ENCODE results near the gene AGAP3.

The AGAP3 gene

DNA sequence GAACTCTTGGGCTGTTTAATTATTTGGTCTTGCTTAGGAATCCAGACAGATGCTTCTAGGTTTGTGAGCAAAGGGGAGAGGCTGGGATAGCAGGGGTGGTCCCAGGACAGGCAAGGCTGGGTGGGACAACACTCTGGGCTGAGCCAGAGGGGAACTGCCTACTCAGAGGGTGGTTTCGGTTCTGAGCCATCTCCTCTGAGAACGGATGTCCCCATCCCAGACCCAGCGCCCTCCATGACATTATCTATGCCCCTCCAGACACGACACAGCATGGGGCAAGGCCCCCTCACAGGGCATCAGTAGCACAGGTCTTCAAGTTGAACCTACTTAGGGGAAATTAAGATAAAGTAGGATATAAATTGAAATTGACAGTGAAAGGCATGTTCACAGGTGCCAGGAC is 93.7 kb downstream of the AGAP3 start:
- Histone ChIP-seq H2AFZ (ENCODE audit: low read depth, low read length) (no peak overlapping the region), H3K36me3 (ENCODE audit: insufficient read depth, low read length) (no peaks in the 10 kb centered on the region), H3K9me3 (ENCODE audit: insufficient read depth, low read length, severe bottlenecking) (no peaks in the 10 kb centered on the region), H3K9ac (ENCODE audit: low read depth, low read length) (no peak overlapping the region), H3K4me3 (ENCODE audit: low read depth in 1 of 2, low read length in 2 of 2) (no peak overlapping the region), H4K20me1 (ENCODE audit: insufficient read depth, low read length) (0 out of 2 replicates have a peak, but pooled peaks cover 6% of the 10 kb centered on the region), H3K27ac (ENCODE audit: low read length) (no peak overlapping the region), H3K27me3 (ENCODE audit: insufficient read depth, low read length, poor library complexity) (peaks cover 16% of the 10 kb centered on the region), H3K4me1 (ENCODE audit: insufficient read depth, low read length) (no peaks in the 10 kb centered on the region), H3K79me2 (ENCODE audit: insufficient read depth, low read length) (no peaks in the 10 kb centered on the region), H3K4me2 (ENCODE audit: insufficient read depth, low read length) (no peak overlapping the region)
- DNase-seq = no peak
- TF ChIP-seq, protein P1, sequence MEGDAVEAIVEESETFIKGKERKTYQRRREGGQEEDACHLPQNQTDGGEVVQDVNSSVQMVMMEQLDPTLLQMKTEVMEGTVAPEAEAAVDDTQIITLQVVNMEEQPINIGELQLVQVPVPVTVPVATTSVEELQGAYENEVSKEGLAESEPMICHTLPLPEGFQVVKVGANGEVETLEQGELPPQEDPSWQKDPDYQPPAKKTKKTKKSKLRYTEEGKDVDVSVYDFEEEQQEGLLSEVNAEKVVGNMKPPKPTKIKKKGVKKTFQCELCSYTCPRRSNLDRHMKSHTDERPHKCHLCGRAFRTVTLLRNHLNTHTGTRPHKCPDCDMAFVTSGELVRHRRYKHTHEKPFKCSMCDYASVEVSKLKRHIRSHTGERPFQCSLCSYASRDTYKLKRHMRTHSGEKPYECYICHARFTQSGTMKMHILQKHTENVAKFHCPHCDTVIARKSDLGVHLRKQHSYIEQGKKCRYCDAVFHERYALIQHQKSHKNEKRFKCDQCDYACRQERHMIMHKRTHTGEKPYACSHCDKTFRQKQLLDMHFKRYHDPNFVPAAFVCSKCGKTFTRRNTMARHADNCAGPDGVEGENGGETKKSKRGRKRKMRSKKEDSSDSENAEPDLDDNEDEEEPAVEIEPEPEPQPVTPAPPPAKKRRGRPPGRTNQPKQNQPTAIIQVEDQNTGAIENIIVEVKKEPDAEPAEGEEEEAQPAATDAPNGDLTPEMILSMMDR (IDR thresholded peaks at IDR 0.05; ENCODE audit: borderline replicate concordance, extremely low read depth, low read length, poor library complexity, severe bottlenecking) = no peak
- TF ChIP-seq EZH2 (IDR thresholded peaks at IDR 0.05; ENCODE audit: borderline replicate concordance, low read depth, low read length, severe bottlenecking) = no peak
- ATAC-seq (ENCODE audit: insufficient read depth, low read depth) = no peak

DNA sequence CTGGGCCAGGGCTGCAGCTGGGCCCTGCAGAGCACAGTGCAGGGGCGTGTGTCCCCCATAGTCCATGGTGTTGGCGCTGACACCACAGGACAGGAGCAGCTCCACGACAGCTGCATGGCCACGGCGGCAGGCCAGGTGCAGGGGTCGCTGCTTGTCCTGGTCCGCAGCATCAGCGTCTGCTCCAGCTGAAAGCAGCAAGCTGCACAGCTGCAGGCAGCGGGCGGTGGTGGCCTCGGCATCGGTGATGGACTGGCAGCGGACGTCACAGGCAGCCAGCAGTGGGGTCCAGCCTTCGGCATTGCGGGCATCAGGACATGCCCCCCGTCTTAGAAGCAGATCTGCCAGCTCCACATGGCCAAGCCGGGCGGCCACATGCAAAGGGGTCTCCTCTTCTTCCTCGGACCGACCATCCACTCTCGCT is 94.7 kb downstream of the AGAP3 start:
- H3K9ac ChIP-seq (ENCODE audit: low read depth, low read length) = no peak overlapping the region
- TF ChIP-seq, protein P1 (IDR thresholded peaks at IDR 0.05; ENCODE audit: borderline replicate concordance, extremely low read depth, low read length, poor library complexity, severe bottlenecking) = no peak
- TF ChIP-seq EZH2 (IDR thresholded peaks at IDR 0.05; ENCODE audit: borderline replicate concordance, low read depth, low read length, severe bottlenecking) = no peak
- 0 out of 2 replicates have a peak, but pooled peaks cover 6% of the 10 kb centered on the region for H4K20me1 ChIP-seq (ENCODE audit: insufficient read depth, low read length)
- no peaks in the 10 kb centered on the region for H3K36me3 ChIP-seq (ENCODE audit: insufficient read depth, low read length)
- ATAC-seq (ENCODE audit: insufficient read depth, low read depth) (no peak), DNase-seq (no peak)
- H3K4me1 ChIP-seq (ENCODE audit: insufficient read depth, low read length) = no peaks in the 10 kb centered on the region
- no peak overlapping the region for H3K4me2 ChIP-seq (ENCODE audit: insufficient read depth, low read length)
- peaks cover 16% of the 10 kb centered on the region for H3K27me3 ChIP-seq (ENCODE audit: insufficient read depth, low read length, poor library complexity)
- H3K9me3 ChIP-seq (ENCODE audit: insufficient read depth, low read length, severe bottlenecking) = no peaks in the 10 kb centered on the region
- no peaks in the 10 kb centered on the region for H3K79me2 ChIP-seq (ENCODE audit: insufficient read depth, low read length)
- no peak overlapping the region for H2AFZ ChIP-seq (ENCODE audit: low read depth, low read length)
- no peak overlapping the region for H3K27ac ChIP-seq (ENCODE audit: low read length)
- H3K4me3 ChIP-seq (ENCODE audit: low read depth in 1 of 2, low read length in 2 of 2) = no peak overlapping the region

DNA sequence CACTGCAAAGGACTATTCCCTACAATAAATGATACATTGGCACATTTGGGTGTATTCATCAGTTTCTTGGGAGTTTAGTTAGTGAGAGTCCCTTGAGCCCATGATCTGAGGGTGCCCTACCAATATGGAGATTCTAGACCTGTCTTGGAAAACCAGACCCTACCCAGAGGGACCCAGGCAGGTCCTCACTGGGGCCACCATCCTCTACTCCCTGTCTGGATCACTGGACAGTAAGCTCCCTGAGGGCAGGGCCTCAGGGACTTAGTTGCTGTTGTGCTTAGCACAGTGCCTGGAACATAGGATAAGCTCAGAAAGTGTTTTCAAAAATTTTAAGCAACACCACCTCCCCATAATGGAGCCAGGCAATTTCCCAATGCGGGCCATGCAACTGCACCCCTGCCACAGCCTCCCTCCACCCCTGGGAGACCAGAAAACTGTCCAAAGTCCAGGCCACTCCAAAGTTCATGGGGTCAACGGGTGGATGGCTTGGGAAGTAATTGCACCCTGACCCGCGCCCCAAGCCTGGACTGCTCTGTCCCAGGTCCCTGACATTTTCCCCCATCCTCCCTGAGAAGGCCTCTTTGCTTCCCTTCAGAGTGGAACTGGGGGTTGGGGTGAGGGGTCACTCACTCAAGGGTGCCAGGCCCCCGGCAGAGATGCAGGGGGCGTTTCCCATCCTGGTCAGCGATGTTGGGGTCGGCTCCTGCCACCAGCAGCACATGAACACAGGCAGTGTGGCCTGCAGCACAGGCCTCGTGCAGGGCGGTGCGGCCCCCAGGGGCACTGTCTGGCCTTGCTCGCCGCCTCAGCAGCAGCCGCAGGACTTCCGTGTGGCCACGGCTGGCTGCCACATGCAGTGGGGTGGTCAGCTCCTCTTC is 99.7 kb downstream of the AGAP3 start:
- H3K9me3 ChIP-seq (ENCODE audit: insufficient read depth, low read length, severe bottlenecking) = no peaks in the 10 kb centered on the region
- TF ChIP-seq EZH2 (IDR thresholded peaks at IDR 0.05; ENCODE audit: borderline replicate concordance, low read depth, low read length, severe bottlenecking) = no peak
- TF ChIP-seq, protein P1 (IDR thresholded peaks at IDR 0.05; ENCODE audit: borderline replicate concordance, extremely low read depth, low read length, poor library complexity, severe bottlenecking) = no peak
- H3K4me3 ChIP-seq (ENCODE audit: low read depth in 1 of 2, low read length in 2 of 2) = no peak overlapping the region
- no peaks in the 10 kb centered on the region for H3K4me1 ChIP-seq (ENCODE audit: insufficient read depth, low read length)
- no peak overlapping the region for H3K4me2 ChIP-seq (ENCODE audit: insufficient read depth, low read length)
- no peaks in the 10 kb centered on the region; the same call in 1 of the 2 replicates for H4K20me1 ChIP-seq (ENCODE audit: insufficient read depth, low read length)
- no peak overlapping the region for H2AFZ ChIP-seq (ENCODE audit: low read depth, low read length)
- no peak overlapping the region for H3K9ac ChIP-seq (ENCODE audit: low read depth, low read length)
- ATAC-seq (ENCODE audit: insufficient read depth, low read depth) = no peak
- no peak overlapping the region for H3K27ac ChIP-seq (ENCODE audit: low read length)
- peaks cover 3% of the 10 kb centered on the region for H3K27me3 ChIP-seq (ENCODE audit: insufficient read depth, low read length, poor library complexity)
- H3K79me2 ChIP-seq (ENCODE audit: insufficient read depth, low read length) = no peaks in the 10 kb centered on the region
- no peaks in the 10 kb centered on the region for H3K36me3 ChIP-seq (ENCODE audit: insufficient read depth, low read length)
- no peak for DNase-seq

All from DND-41 (cell line).